Stimulated activated CD4-positive, alpha-beta T cell treated with anti-CD3 and anti-CD28 coated beads, Interleukin-1b, Interleukin-23, amount 100 ng/mL, for 1 hour (primary cell): ENCODE data around the gene TEX51.

Experiments
- DNase-seq, 2 donors: peaks; one replicate each; pipeline ENCODE4 v3.0.0-alpha.2; 2020; ENCODE audit warnings: low read depth in 2 of 2

TEX51 gene

GRCh38 chr2:126878601-126879000 lies 20.1 kb upstream of the TEX51 start:
- DNase-seq: no peak

- DNase-seq: no peak
Measured at GRCh38 chr2:126879348-126880298, 19.1 kb upstream of the TEX51 start.

- no peak for DNase-seq
Measured at GRCh38 chr2:126880324-126880723, 18.4 kb upstream of the TEX51 start.

- no peak for DNase-seq
Measured at GRCh38 chr2:126880817-126881216, 17.9 kb upstream of the TEX51 start.

- DNase-seq: no peak
Measured at GRCh38 chr2:126881591-126881990, 17.1 kb upstream of the TEX51 start.

GRCh38 chr2:126882181-126882580 lies 16.5 kb upstream of the TEX51 start:
- no peak for DNase-seq

GRCh38 chr2:126882736-126883665 lies 15.7 kb upstream of the TEX51 start:
- DNase-seq: no peak

- DNase-seq: no peak
Measured at GRCh38 chr2:126883666-126884040, 15.0 kb upstream of the TEX51 start.

- no peak for DNase-seq
Measured at GRCh38 chr2:126884861-126885750, 13.6 kb upstream of the TEX51 start.

- DNase-seq: no peak
Measured at GRCh38 chr2:126885751-126886210, 12.9 kb upstream of the TEX51 start.

- DNase-seq: peak in 1 of 2 donors; percentile 4
Measured at GRCh38 chr2:126886211-126886915, 12.3 kb upstream of the TEX51 start.

GRCh38 chr2:126886916-126887280 lies 11.8 kb upstream of the TEX51 start:
- no peak for DNase-seq

GRCh38 chr2:126887506-126887905 lies 11.2 kb upstream of the TEX51 start:
- no peak for DNase-seq

GRCh38 chr2:126888046-126888445 lies 10.6 kb upstream of the TEX51 start:
- DNase-seq: no peak

- no peak for DNase-seq
Measured at GRCh38 chr2:126889071-126889470, 9.6 kb upstream of the TEX51 start.

GRCh38 chr2:126889496-126890135 lies 9.1 kb upstream of the TEX51 start:
- no peak for DNase-seq

GRCh38 chr2:126890136-126890510 lies 8.6 kb upstream of the TEX51 start:
- no peak for DNase-seq

- DNase-seq: no peak
Measured at GRCh38 chr2:126890551-126891450, 7.9 kb upstream of the TEX51 start.
